Stimulated activated CD4-positive, alpha-beta T cell treated with anti-CD3 and anti-CD28 coated beads, Interleukin-1b, Interleukin-23, amount 100 ng/mL, for 1 hour (primary cell): ENCODE results near the gene IREB2.
"Not testable (repeated sequence)": the region's sequence is repeated elsewhere in the genome, so short reads cannot be mapped to it uniquely, and the experiment has no call there.

Experiments
- DNase-seq, 2 donors: peaks; one replicate each; pipeline ENCODE4 v3.0.0-alpha.2; 2020; ENCODE audit warnings: low read depth in 2 of 2

Gene IREB2

GRCh38 chr15:78437762-78438618 lies at the start of gene IREB2:
Gene IREB2, plus strand, starts transcription at chr15:78438216. Its CDS starts 122 bp downstream, at chr15:78438338.
- DNase-seq: peak; percentile 92 to 93

DNA sequence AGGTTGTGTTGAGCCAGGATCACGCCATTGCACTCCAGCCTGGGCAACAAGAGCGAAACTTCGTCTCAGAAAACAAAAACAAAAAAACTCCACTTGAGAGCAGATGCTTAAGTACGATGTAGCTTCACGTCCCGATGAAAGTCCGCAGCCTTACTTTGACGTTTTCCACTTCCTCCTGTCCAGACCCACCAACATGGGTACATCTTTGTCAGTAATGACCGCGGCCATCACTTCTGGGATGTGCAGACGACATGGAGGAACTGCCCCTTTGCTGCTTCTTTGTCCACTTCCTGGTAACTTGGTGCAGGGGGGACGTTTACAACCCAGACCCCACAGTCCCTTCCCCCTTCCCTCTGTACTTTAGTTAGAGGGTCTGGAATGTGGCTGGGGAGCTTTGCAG lies 49.2 kb upstream of the IREB2 start:
- DNase-seq: no peak

GRCh38 chr15:78389322-78389721 lies 48.7 kb upstream of the IREB2 start:
- DNase-seq: no peak

DNA sequence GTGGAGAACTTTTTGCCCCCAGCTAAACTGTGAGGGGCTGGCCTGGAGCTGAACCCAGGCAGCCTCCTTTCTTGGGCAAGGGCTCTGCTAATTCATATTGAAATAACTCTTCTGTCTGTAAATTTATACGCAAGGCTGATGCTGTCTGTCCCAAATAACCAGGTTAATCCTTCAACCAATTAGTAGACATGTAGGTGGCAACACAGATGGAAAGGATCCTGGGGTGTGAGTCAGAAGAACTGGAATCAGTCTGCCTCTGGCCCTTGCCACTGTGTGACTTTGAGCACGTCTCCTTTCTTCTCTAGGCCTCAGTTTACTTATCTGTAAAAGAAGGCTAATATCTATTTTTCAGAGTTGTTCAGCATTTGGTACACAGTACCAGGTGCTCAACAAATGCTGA lies 48.3 kb upstream of the IREB2 start:
- no peak for DNase-seq

- DNase-seq: no peak
Measured at GRCh38 chr15:78390242-78390641, 47.8 kb upstream of the IREB2 start.

DNA sequence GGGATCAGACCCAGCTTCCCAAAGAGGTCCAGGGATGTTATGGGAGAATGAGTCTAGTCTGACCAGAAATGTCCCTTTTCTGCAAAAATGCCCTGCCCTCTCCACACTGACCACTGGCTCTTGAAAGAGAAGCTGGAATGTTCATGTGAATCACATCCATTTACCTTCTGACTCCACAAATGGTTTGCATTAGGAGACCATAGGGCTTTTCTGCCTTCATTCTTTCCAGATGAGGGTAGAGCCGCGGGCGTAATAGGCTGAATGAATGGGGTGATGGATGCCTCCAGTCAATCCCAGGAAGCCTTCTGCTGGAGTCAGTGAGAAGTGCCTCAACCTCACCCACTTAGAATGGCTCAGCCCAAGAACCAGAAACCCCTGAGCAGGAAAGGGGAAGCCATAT lies 47.2 kb upstream of the IREB2 start:
- DNase-seq: no peak

- no peak for DNase-seq
Measured at GRCh38 chr15:78391781-78392180, 46.2 kb upstream of the IREB2 start.

DNA sequence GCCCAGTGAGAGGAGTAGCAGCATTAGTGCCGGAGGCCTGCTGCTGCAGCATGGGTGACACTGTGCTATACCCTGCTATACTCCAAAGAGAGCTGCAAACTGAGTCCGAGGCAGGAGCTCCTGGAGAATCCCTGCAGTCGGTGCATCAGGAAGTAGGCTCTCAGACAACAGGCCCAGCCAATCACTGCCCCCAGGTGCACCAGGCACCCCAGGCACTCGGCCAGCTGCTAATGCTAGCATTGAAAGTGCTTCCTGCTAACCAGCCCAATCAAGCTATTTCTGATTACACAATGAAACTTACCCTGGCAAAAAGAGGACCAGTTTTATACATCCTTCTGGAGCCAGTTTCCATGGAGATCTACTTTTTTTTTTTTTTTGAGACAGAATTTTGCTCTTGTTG lies 45.6 kb upstream of the IREB2 start:
- no peak for DNase-seq

DNA sequence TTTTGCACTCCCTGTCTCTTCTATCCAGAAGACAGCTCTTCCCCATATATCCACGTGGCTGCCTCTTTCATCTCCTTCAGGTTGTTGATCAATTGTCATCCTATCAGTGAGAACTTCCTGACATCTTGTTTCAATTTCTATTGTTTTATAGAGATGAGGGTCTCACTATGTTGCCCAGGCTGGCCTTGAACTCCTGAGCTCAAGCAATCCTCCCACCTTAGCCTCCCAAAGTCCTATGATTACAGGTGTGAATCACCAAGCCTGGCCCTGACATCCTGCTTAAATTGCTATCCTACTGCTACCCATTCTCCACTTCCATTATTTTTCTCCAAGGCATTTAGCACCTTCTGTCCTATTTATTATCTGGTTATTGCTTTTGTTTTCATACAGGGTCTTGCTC lies 44.9 kb upstream of the IREB2 start:
- no peak for DNase-seq

- no peak for DNase-seq
Measured at GRCh38 chr15:78394026-78394425, 44.0 kb upstream of the IREB2 start.

- no peak for DNase-seq
Measured at GRCh38 chr15:78394981-78395616, 42.9 kb upstream of the IREB2 start.

- DNase-seq: no peak
Measured at GRCh38 chr15:78396186-78396814, 41.7 kb upstream of the IREB2 start.

DNA sequence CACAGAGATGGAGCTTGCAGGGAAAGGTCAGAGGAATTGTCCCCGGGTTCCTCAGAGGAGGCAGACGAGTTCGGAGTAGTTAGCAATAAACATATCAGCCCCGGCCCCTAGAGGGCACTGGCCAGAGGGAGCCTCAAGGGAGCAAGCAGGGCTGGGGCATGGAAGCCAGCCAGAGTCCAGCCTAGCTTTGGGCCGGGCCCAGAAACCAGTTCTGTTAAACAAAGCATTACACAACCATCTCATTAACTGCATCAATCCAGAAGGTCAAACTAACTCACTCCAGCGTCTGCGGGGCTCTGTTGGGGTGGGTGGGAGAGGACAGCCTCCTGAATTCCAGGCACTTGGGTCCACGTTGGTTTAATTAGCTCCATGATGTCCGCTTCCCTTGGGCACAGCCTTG lies 41.0 kb upstream of the IREB2 start:
- no peak for DNase-seq

- DNase-seq: no peak
Measured at GRCh38 chr15:78397382-78397781, 40.6 kb upstream of the IREB2 start.

DNA sequence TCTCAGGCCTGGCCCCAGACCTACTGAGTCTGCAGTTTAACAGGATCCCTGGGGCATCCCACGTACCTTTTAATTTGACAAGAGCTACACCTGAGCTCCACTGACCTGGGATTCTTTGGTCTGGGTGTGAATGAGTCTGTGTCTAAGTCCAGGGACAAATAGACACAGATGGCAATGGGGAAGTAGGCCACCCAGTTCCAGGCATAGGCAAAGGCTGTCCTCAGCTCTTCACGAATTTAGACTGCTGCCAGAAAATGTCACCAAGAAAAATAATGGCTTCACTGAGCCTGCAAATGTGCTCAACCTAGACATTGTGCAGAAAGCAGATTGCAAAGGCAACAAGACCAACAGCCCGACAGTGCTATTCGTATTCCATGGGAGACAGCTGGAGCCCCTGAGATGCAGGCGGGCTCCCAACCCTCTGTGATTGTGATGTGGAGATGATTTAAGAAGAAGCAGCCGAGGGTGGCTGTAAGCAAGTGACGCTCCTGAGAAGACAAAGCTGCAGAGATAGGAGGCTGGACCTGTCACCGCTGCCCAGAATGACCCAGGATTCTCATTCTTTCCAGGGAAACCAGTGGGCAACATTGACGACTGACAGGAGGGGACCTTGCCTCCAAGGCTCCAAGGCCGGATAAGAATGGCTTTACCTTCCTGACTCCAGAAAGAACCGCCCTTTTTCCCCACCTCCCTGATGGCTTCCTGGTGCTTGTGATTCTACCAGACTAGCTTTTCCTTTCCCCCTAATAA lies 39.8 kb upstream of the IREB2 start:
- no peak for DNase-seq

DNA sequence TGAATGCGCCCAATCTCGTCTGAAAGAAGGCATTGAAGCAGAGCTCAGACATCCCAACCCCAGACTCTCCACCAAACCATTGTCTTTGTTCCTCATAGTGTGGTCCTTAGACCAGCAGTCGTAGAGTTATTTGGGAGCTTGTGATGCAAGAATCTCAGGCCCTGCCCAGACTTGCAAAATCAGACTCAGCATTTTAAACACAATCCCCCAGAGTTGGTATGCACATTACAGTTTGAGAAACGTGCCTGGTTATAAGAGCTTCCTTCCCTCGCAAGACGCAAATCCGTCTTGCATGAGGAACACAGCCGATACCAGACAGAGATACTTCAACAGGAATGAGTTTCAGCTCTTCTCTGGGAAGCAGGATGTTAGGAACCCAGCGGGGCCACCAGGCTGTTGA lies 38.9 kb upstream of the IREB2 start:
- DNase-seq: no peak

DNA sequence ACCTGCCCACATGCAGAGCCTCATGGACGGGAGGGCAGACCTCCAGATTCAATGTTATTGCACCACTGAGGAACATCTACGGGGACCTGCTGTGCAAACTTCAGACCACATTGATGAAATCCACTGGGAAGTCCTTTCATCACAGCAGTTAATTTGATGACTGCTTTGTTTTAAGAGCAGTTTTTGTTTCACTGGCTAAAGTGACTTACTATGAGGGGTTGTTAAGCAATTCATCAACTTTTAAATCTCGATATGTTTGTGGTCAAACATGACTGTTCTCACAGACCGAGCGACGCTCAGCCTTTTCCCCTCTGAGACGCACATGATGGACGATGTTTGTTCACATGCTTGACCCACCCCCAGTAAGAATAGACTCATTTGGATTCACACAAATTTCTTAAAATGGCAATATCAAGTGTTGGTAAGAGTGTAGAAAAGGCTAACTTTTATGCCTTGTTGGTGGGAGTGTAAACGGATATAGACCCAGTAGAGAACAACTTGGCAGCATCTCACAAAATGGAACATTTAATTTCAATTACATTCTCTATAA lies 35.9 kb upstream of the IREB2 start:
- no peak for DNase-seq

GRCh38 chr15:78404125-78404524 lies 33.9 kb upstream of the IREB2 start:
- no peak for DNase-seq

DNA sequence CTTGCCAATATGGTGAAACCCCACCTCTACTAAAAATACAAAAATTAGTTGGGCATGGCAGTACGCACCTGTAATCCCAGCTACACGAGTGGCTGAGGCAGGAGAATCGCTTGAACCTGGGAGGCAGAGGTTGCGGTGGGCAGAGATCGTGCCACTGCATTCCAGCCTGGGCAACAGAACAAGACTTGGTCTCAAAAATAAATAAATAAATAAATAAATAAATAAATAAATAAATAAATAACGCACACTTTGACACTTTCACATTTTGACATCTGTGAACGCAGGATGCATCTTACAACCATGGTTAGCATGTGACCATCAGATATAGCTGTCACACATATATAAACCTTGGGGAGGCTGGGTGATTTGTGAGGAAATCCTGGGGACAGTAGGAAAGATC lies 33.2 kb upstream of the IREB2 start:
- not testable (repeated sequence) for DNase-seq

DNA sequence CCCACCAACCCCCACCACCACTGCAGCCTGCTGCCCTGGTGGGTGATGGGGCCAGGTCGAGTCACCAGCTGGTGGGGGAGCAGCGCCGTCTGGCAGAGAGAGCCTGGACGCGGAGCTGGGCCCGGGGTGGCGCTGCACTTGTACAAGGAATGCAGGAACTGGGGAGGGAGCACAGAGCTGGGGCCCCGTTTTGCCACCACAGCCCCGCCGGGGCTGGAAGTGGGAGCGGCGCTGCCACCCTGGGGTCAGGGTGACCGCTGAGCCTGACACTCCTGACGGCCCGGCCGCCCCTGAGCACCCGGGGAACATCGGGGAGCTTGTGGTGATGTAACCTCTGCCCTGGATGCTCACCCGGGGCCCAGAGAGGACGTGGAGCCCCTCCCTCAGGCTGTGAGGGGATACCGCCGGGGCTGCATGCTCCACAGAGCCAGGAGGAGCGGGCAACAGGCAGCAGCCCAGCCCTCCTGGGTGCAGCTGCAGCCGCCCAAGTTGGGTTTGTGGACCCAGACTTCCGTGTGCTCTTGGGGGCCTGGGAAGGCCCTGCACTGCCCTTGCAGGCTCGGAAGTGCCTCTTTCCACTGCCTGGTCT lies 32.6 kb upstream of the IREB2 start:
- no peak for DNase-seq

GRCh38 chr15:78406016-78406585 lies 31.9 kb upstream of the IREB2 start:
- no peak for DNase-seq
